ENCODE results near the gene PDHB. TPM values are rescaled to one million over a fixed set of nuclear protein-coding genes. Genes with fewer than 3 reads are reported as not detected.

Gene PDHB
- polyA plus RNA-seq, 1 experiment = 109 TPM

- ChIA-PET CTCF (interaction anchor here (0.6 to 1.5 kb wide), 3 partner anchors 14 to 88 kb away, joined by 3 to 6 read pairs (median 3); partner anchors contain the start of gene HTD2), POLR2A (no interaction called here)
These were observed 39.3 kb downstream of the PDHB start for GRCh38 chr3:58394339-58394738.

GRCh38 chr3:58392181-58392580 lies 41.5 kb downstream of the PDHB start:
- Histone ChIP-seq H3K4me3 (ENCODE audit: low read depth, low read length) (no peak overlapping the region), H3K9me3 (ENCODE audit: control insufficient read depth, insufficient read depth, low read length) (no peaks in the 10 kb centered on the region), H3K27ac (ENCODE audit: low read depth, low read length) (no peak overlapping the region), H3K27me3 (ENCODE audit: control insufficient read depth, insufficient read depth, low read length) (no peaks in the 10 kb centered on the region)
- no peak for DNase-seq (ENCODE audit: low read depth, low spot score)
- ChIA-PET POLR2A (no interaction called here), CTCF (interaction anchor here (0.6 to 1.8 kb wide), 5 partner anchors 21 to 100 kb away, joined by 3 to 8 read pairs (median 4); partner anchors contain the start of genes HTD2, KCTD6 and RPP14)
- no peak for TF ChIP-seq CTCF (IDR thresholded peaks at IDR 0.05; ENCODE audit: low read depth, low read length)

More at GRCh38 chr3:58394339-58394738, 39.3 kb downstream of the PDHB start:
- no peak overlapping the region for H3K4me3 ChIP-seq (ENCODE audit: low read depth, low read length)
- H3K27ac ChIP-seq (ENCODE audit: low read depth, low read length) = no peak overlapping the region
- no peak for DNase-seq (ENCODE audit: low read depth, low spot score)
- H3K27me3 ChIP-seq (ENCODE audit: control insufficient read depth, insufficient read depth, low read length) = no peaks in the 10 kb centered on the region
- TF ChIP-seq CTCF (IDR thresholded peaks at IDR 0.05; ENCODE audit: low read depth, low read length) = no peak
- no peaks in the 10 kb centered on the region for H3K9me3 ChIP-seq (ENCODE audit: control insufficient read depth, insufficient read depth, low read length)

GRCh38 chr3:58391156-58391865 lies 42.3 kb downstream of the PDHB start:
- POLR2A ChIA-PET = no interaction called here
- CTCF ChIA-PET = interaction anchor here (1.0 to 1.8 kb wide), 4 partner anchors 22 to 101 kb away, joined by 3 to 8 read pairs (median 4); partner anchors contain the start of genes HTD2, KCTD6 and RPP14
- H3K4me3 ChIP-seq (ENCODE audit: low read depth, low read length) = no peak overlapping the region

GRCh38 chr3:58388550-58389091 lies 45.0 kb downstream of the PDHB start:
- H3K27ac ChIP-seq (ENCODE audit: low read depth, low read length) = no peak overlapping the region
- no peaks in the 10 kb centered on the region for H3K9me3 ChIP-seq (ENCODE audit: control insufficient read depth, insufficient read depth, low read length)
- DNase-seq (ENCODE audit: low read depth, low spot score) = peak; percentile 69
- ChIA-PET CTCF (interaction anchor here (1.2 to 1.3 kb wide), 2 partner anchors 10 to 83 kb away, joined by 5 to 8 read pairs; partner anchors contain the start of genes HTD2 and RPP14), POLR2A (interaction anchor here (0.7 to 2.1 kb wide), 5 partner anchors 30 to 63 kb away, joined by 3 to 12 read pairs (median 4); no protein-coding TSS in a partner anchor)
- H3K27me3 ChIP-seq (ENCODE audit: control insufficient read depth, insufficient read depth, low read length) = no peaks in the 10 kb centered on the region
- no peak overlapping the region for H3K4me3 ChIP-seq (ENCODE audit: low read depth, low read length)
- TF ChIP-seq CTCF (IDR thresholded peaks at IDR 0.05; ENCODE audit: low read depth, low read length) = no peak

More at GRCh38 chr3:58391156-58391865, 42.3 kb downstream of the PDHB start:
- Histone ChIP-seq H3K9me3 (ENCODE audit: control insufficient read depth, insufficient read depth, low read length) (no peaks in the 10 kb centered on the region), H3K27me3 (ENCODE audit: control insufficient read depth, insufficient read depth, low read length) (no peaks in the 10 kb centered on the region), H3K27ac (ENCODE audit: low read depth, low read length) (no peak overlapping the region)
- DNase-seq (ENCODE audit: low read depth, low spot score) = no peak
- no peak for TF ChIP-seq CTCF (IDR thresholded peaks at IDR 0.05; ENCODE audit: low read depth, low read length)

Data from AG04450 (cell line).